NCI-H748 (cell line): Measurements from ENCODE around the gene TTLL12.

Source experiments
- DNase-seq: peaks from one replicate; lab custom pipeline; 2025; ENCODE audit not compliant: unreplicated experiment; lab: John Stamatoyannopoulos, UW

The TTLL12 gene

DNA sequence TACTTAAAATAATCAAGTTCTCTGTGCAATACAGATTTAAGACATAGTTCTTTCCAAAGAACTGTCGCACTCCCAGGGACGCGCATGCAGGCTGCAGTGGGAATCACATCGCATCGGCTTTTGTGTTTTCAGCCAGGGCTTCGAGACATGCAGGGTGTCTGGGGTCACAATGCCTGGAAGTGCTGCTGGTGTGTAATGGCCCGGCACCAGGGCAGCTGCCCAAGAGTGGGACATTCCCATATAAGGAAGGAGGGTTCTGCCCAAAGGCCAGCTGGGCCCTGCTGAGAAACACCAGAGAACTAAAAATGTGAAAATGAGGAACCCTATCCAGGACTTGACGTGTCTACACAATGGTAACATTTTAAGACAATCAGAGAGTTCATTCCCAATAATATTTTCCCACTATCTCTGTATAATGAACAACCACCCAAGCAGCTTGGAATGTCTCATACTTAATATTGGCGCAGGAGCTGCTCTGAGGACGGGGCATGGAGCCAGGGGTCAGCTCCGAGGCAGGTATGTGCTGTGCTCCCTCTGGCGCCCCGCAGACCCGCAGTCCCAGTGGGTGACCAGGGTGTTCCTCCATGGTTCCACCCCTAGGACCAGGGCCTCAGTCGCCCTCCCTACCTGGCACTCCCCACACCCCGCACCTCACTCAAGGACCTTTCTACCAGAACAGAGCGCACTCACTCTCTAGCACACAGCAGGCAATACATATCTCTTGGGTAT is 55.0 kb downstream of the TTLL12 start:
- no peak for DNase-seq

DNA sequence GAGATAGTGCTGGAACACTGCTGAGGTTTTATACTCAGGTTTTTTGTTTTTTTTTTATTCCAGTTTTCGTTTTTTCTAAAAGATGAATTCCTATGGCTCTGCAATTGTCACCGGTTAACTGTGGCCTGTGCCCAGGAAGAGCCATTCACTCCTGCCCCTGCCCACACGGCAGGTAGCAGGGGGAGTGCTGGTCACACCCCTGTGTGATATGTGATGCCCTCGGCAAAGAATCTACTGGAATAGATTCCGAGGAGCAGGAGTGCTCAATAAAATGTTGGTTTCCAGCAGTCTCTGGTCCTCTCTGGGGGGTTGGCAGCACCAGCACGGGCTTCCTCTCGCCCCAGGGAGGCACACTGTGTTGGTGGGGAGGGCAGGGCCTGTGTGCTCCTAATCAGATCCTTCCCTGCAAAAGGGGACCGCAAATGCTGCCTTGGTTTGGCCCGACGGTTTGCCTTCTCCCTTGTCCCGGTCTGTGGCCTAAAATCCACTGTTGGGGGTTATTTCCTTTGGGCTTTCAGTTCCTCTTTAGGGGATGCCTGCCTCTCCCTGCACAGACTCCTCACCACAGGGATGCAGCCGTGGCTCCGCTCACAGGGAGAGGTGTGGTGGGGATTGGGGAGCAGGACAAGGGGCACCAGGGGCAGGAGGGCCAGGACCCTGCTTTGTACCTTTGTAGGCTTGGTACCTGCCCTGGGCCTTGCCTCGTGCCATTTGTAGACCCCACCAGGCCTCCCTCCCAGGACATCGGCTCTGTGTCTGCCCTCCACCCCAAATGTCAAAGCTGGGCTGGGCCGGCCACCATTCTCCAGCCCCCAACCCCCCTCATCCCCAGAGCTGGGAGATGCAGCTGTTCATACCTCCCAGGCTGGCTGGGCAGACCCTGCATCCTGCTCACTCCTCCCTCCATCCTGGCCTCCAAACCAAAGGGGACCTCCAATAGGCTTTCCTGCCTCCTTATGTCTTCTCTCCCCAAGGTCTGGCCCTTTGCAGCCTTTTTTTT is 57.2 kb downstream of the TTLL12 start:
- peak; percentile 80 for DNase-seq

DNA sequence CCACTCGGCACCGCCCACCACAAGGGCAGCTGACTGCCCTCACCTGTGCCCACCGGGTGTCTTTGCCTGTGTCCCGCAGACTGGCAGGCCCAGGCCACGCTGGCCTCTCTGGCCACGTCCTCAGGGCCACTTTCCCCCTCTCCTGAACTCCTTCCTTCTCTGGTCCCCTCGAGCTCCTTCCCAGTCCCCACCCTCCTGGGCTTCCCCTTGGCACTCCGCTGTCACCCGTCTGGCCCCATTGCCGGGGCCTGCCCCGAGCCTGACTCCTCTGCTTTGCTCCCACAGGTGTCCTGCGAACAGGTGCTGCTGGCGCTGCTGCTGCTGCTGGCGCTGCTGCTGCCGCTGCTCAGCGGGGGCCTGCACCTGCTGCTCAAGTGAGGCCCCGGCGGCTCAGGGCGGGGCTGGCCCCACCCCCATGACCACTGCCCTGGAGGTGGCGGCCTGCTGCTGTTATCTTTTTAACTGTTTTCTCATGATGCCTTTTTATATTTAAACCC is 58.0 kb downstream of the TTLL12 start:
- DNase-seq = peak; percentile 94

DNA sequence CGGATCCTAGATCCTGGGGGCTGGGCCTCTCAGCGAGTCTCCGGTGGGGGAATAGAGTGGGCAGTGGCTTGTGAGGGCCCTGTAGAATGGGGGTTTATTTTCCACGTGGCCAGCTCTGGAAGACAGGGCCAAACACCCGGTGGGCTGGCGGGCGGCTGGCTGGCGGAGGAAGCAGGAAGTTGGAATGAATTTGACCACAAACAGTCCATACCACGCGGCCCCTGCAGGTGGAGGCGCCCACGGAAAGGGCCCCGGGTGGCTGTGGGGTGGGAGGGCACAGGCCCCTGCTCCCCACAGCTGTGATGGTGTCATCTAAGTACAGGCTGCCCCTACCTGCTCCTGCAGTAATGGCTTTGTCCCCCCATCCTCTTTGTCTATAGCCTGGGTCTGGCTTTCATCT is 58.8 kb downstream of the TTLL12 start:
- no peak for DNase-seq

DNA sequence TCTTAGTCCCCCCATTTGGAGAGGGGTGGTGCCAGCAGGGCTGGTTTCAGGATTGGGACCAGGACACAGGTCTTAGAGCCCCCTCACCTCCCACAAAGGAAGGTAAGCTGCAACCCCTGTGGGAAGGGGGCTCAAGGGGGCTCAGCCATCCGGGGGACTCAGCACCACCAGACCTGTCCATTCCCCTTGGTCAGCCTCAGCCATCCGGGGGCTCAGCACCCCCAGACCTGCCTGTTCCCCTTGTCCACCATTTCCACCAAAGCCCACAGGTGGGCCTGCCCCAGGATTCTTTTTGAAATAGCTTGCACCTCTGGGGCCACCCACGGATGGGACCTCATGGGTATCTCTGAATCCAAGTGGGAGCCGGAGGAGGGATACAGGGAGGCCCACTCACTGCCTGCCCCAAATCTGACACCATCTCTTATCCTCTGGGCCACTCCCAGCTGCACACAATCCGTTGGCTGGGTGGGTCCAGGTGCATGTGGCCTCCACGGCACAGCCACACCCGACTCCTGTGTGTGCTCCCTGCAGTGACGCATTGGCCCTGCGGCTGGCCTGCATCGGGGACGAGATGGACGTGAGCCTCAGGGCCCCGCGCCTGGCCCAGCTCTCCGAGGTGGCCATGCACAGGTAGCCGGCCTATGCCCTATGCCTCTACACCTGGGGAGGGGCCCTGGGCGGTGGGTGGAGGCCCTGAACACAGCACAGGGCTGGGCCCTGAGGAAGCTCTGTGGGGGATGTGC is 59.6 kb downstream of the TTLL12 start:
- peak; percentile 63 for DNase-seq

DNA sequence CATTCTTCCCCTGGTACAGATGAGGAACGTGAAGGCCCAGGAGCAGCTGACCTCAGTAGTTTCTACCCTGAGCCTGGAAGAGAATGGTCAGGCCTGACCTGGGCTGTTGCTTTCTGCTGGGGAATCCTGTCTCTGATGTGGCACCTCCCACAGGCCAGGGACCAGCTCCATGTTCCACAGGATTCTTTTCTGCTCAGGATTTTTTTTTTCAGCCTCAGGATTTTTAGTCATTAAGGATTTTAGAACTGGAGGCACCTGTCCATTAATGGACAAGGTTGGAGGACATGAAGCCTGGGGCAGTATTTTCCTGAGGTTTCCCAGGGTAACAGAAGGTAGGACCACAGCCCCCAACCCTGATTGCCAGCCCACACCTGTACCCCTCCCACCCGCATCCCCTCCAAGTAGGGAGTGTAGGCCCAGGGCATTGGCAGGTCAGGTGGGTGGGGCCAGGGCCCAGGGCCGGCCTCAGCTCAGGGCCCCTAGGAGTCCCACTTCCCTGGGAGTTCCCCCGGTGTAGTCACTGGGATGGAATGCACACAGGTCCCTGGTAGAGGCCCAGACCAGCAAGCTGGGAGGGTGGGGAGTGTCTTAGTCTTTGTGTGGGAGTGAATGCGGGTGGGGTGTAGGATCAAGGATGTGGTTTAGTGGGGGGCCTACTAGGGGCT is 60.3 kb downstream of the TTLL12 start:
- no peak for DNase-seq

DNA sequence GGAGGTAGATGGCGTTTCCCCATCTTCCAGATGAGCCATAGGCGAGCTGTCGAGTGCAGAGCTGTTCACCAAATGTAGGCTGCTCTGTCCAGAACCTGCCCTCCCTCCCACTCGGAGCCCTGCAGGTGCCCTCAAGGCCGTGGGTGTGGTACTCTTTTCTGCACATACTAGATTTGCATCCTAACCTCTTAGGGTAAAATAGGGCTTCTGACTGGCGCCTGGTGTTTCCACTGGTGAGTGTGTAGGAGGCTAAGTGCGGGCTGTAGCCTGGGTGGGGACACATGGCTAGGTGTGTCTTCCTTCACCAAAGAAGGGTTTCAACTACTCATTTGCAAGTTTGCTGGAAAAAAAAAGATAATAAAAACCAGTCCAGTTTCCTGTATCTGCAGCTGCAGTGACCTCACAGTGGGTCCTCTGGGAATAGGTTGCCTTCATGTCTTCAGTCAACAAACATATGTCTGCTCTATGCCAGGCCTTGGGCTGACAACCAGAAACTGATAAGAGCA is 67.9 kb downstream of the TTLL12 start:
- no peak for DNase-seq

DNA sequence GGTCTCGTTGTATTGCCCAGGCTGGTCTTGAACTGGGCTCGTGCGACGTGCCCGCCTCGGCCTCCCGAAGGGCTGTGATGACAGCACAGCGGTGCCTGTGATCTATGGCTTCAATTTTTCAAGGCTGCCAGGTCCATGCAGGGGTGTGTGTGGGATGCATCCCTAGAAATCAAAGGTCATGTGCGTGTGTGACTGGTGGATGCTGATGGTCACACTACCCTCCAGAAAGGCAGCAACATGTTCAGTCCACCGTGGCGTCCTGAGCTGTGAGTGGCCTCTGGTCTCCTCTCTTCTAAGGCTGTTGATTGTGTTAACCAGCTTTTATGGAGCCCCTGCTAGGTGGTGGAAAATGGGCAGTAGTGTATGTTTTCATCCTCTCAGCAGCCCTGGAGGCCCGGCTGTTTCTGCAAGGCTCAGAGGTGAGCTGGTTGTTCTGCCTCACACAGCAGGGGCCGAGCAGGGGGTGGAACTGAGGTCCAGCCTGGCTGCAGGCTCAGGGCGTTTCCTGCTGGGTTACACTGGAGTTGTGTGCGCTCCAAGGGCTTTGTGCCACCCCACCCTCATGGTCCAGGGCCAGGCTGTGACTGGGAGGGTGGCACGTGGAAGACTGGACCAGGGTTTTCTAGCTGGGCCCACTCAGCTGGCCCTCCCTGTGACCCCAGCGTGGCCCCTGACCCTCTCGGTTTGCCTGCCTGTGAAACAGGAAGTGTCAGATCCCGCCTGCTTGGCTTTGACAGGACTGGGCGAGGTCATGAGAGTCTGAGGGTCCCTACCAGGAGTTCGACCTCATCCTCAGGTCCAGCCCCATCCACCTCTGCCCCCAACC is 68.7 kb downstream of the TTLL12 start:
- no peak for DNase-seq

DNA sequence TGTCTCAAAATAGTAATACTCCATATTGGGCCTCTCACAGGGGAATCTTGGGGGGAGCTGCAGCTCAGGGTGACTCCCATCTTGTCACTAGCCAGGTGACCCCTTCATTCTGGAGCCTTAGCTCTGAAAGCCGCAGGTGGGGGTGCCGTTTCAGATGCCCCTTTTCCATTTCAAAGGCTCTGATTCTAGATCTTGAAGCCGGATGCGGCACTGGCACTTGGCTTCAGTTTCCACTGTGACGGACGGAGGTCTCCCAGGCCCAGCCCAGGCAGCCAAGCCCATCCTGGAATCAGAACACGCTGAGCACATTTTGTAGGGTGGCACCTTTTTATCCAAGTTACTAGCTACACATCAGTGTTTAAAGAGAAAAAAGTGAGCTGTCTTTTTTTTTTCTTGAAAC is 70.0 kb downstream of the TTLL12 start:
- no peak for DNase-seq
